Bronchial epithelial cell (primary cell): ENCODE data around the gene SYCE3. TPM values are rescaled to one million over a fixed set of nuclear protein-coding genes. Genes with fewer than 3 reads are reported as not detected.

Source experiments
- DNase-seq: peaks from one replicate; pipeline ENCODE4 v3.0.0-alpha.2; 2010; ENCODE audit warnings: low read depth
- FAIRE-seq: peaks from 2 replicates; lab custom pipeline; 2011; peaks lifted over from hg19 to GRCh38; lab: Jason Lieb, UNC
- H3K27me3 ChIP-seq: 2 replicates; pipeline ENCODE4 v1.5.1; 2011; ENCODE audit warnings: low read length; ENCODE audit not compliant: control insufficient read depth, insufficient read depth
- H3K36me3 ChIP-seq: 2 replicates; pipeline ENCODE4 v1.5.1; 2011; ENCODE audit warnings: low read length; ENCODE audit not compliant: control insufficient read depth, insufficient read depth
- H3K4me3 ChIP-seq: 2 replicates; pipeline ENCODE4 v1.5.1; 2011; ENCODE audit warnings: mild to moderate bottlenecking, low read depth, low read length, control low read depth
- CTCF ChIP-seq: IDR thresholded peaks from 2 replicates; pipeline ENCODE4 v1.5.1; 2011; ENCODE audit warnings: mild to moderate bottlenecking, moderate library complexity, low read length, control low read depth, inconsistent platforms; ENCODE audit not compliant: insufficient read depth, severe bottlenecking
- total RNA-seq: library from RNA; depleted of rRNA; stranded (reverse); fragments of >200 nt; gene quantifications from 2 replicates; pipeline ENCODE4 v1.2.1, GENCODE V29; 2014

The SYCE3 gene
- total RNA-seq, 1 donor from 2014 or later, result 0.79 TPM

- TF ChIP-seq CTCF, result no peak
- H3K4me3 ChIP-seq, result peak overlapping the region; percentile 82
- no peaks in the 10 kb centered on the region for H3K27me3 ChIP-seq
- H3K36me3 ChIP-seq, result peaks cover 13% of the 10 kb centered on the region
- no peak for DNase-seq
- FAIRE-seq, result no peak
These were observed 18.6 kb upstream of the SYCE3 start for GRCh38 chr22:50581031-50581949.

GRCh38 chr22:50579752-50580151 is 17.0 kb upstream of the SYCE3 start:
- Histone ChIP-seq H3K4me3 (no peak overlapping the region), H3K27me3 (no peaks in the 10 kb centered on the region), H3K36me3 (peaks cover 13% of the 10 kb centered on the region)
- DNase-seq, result no peak
- FAIRE-seq, result no peak
- TF ChIP-seq CTCF, result no peak

GRCh38 chr22:50578776-50579310 is 16.1 kb upstream of the SYCE3 start:
- FAIRE-seq (no peak), DNase-seq (no peak)
- H3K36me3 ChIP-seq, result peaks cover 12% of the 10 kb centered on the region
- H3K27me3 ChIP-seq, result no peaks in the 10 kb centered on the region
- TF ChIP-seq CTCF, result no peak
- H3K4me3 ChIP-seq, result no peak overlapping the region

GRCh38 chr22:50577987-50578775 is 15.5 kb upstream of the SYCE3 start, which contains the start of gene CPT1B:
Gene CPT1B, minus strand, starts transcription at chr22:50578427. Its CDS starts 512 bp downstream, at chr22:50577915.
- Histone ChIP-seq H3K36me3 (peaks cover 11% of the 10 kb centered on the region), H3K27me3 (no peaks in the 10 kb centered on the region), H3K4me3 (no peak within 1 kb of the TSS)
- no peak for TF ChIP-seq CTCF
- no peak for FAIRE-seq
- DNase-seq, result no peak

DNA sequence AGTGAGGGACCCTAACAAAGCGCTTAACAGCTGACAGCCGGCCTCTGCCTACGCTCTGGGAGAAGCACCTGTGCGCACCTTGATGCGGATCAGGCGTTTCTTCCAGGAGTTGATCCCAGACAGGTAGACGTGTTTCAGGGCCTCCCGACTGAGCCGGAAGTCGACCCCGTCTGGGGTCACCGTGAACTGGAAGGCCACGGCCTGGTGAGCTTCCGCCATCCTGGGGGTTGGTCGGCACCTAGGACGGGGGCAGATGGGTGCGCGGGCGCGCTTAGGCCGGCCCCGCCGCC is 14.9 kb upstream of the SYCE3 start:
- TF ChIP-seq CTCF, result no peak
- Histone ChIP-seq H3K36me3 (peaks cover 11% of the 10 kb centered on the region), H3K4me3 (no peak overlapping the region), H3K27me3 (no peaks in the 10 kb centered on the region)
- DNase-seq (no peak), FAIRE-seq (no peak)
